K562 (cell line): ENCODE results near the gene PLXNA2. TPM values are rescaled to one million over a fixed set of nuclear protein-coding genes. Genes with fewer than 3 reads are reported as not detected.

ENCODE experiments used
- ATAC-seq: fragments of 200-7000 bp; cut with Tn5 transposase; 3 replicates; pipeline ENCODE4 v1.9.1; 2020; ENCODE audit warnings: moderate library complexity
- BruUV-seq: library from RNA; stranded (reverse); fragments of 400-500 nt; replicated peaks from 2 replicates; lab custom pipeline; 2021; lab: Mats Ljungman, UMichigan
- CTCF ChIA-PET: fragments of 300-600 bp; formaldehyde crosslinking; extraction: SDS; loops from one replicate; lab custom pipeline; 2021; ENCODE audit warnings: low intra/inter-chr PET ratio; lab: Yijun Ruan, JAX
- POLR2A ChIA-PET: fragments of 300-600, 350-650 bp; sonication (Branson Sonifier 250); formaldehyde crosslinking; extraction: SDS; loops from one replicate; lab custom pipeline; 2021; ENCODE audit warnings: antibody characterized with exemption, inconsistent platforms; lab: Yijun Ruan, JAX
- DNase-seq, 4 experiments: peaks; one replicate each; pipeline versions ENCODE4 v3.0.0 to v3.0.0-alpha.2; 2011 to 2018; ENCODE audit warnings: low spot score in 3 of 4, mixed read lengths in 3 of 4; ENCODE audit errors: extremely low read depth in 1 of 4
- FAIRE-seq: peaks from 2 replicates; lab custom pipeline; 2011; peaks lifted over from hg19 to GRCh38; lab: Jason Lieb, UNC
- H2AFZ ChIP-seq: 2 replicates; pipeline ENCODE4 v1.6.0; 2011; ENCODE audit warnings: low read depth, low read length, control low read depth, inconsistent platforms
- H3K27ac ChIP-seq: fragments of 200-600 bp; 3 replicates; pipeline ENCODE4 v1.8.0; 2011; ENCODE audit warnings: low read depth, mild to moderate bottlenecking, control low read depth, inconsistent platforms, low read length, moderate library complexity, mixed read lengths; ENCODE audit errors: extremely low read depth
- H3K27me3 ChIP-seq, 2 experiments: fragments of 300-600 bp in 1 of 2; 2 replicates in 1 of 2; 3 replicates in 1 of 2; pipeline versions ENCODE4 v1.6.0 to v1.8.0; 2011; ENCODE audit warnings: inconsistent platforms in 2 of 2, low read length in 2 of 2, mild to moderate bottlenecking in 1 of 2, mixed read lengths in 1 of 2, moderate library complexity in 1 of 2; ENCODE audit not compliant: control insufficient read depth in 2 of 2, insufficient read depth in 2 of 2
- H3K36me3 ChIP-seq: fragments of 300-600 bp; 3 replicates; pipeline ENCODE4 v1.8.0; 2011; ENCODE audit warnings: mild to moderate bottlenecking, low read length, inconsistent platforms; ENCODE audit not compliant: control insufficient read depth, insufficient read depth
- H3K4me1 ChIP-seq, 2 experiments: fragments of 200-600 bp in 1 of 2; replicated peaks in 1 of 2; 2 replicates in 1 of 2; 3 replicates in 1 of 2; pipeline versions ENCODE4 v1.5.1 to v1.8.0; 2011; ENCODE audit warnings: inconsistent platforms in 2 of 2, low read length in 2 of 2, mild to moderate bottlenecking in 1 of 2, mixed read lengths in 1 of 2, moderate library complexity in 1 of 2; ENCODE audit not compliant: control insufficient read depth in 2 of 2, insufficient read depth in 2 of 2
- H3K4me2 ChIP-seq: 2 replicates; pipeline ENCODE4 v1.6.1; 2011; ENCODE audit warnings: low read length, control low read depth, inconsistent platforms, mixed read lengths; ENCODE audit not compliant: insufficient read depth
- H3K4me3 ChIP-seq: fragments of 200-600 bp; sonication (generic), shearing (Covaris generic); 2 replicates; pipeline ENCODE4 v1.5.1; 2016; ENCODE audit warnings: control low read depth, inconsistent platforms
- H3K79me2 ChIP-seq: fragments of 200-600 bp; 3 replicates; pipeline ENCODE4 v1.8.0; 2011; ENCODE audit warnings: low read length, inconsistent platforms; ENCODE audit not compliant: control insufficient read depth, insufficient read depth
- H3K9ac ChIP-seq, 2 experiments: 2 replicates each; pipeline versions ENCODE4 v1.6.0 to v1.6.1; 2011; ENCODE audit warnings: low read depth in 2 of 2, low read length in 2 of 2, control low read depth in 1 of 2, inconsistent platforms in 1 of 2, mild to moderate bottlenecking in 1 of 2, mixed read lengths in 1 of 2; ENCODE audit not compliant: insufficient read depth in 1 of 2
- H3K9me1 ChIP-seq: one replicate; pipeline ENCODE4 v1.6.0; 2011; ENCODE audit warnings: inconsistent platforms, mild to moderate bottlenecking, low read length, moderate library complexity; ENCODE audit not compliant: control insufficient read depth, insufficient read depth
- H3K9me3 ChIP-seq: replicated peaks from 2 replicates; pipeline ENCODE4 v1.5.1; 2011; ENCODE audit warnings: low read depth, low read length, inconsistent platforms; ENCODE audit not compliant: control insufficient read depth, insufficient read depth
- H4K20me1 ChIP-seq: replicated peaks from 2 replicates; pipeline ENCODE4 v1.6.1; 2011; ENCODE audit warnings: low read length, inconsistent platforms, mixed read lengths; ENCODE audit not compliant: control insufficient read depth, insufficient read depth
- CBFA2T3 ChIP-seq: fragments of 450-650 bp; IDR thresholded peaks from 2 replicates; pipeline ENCODE4 v1.6.1; 2017
- FOXJ2 ChIP-seq: fragments of 200-800 bp; sonication (Bioruptor generic); IDR thresholded peaks from 2 replicates; pipeline ENCODE4 v1.6.1; 2016; ENCODE audit warnings: missing genetic modification characterization, missing compliant biosample characterization
- MEF2D ChIP-seq: conservative IDR thresholded peaks from 2 replicates; pipeline ENCODE4 v1.6.1; 2016; ENCODE audit warnings: low read depth, missing genetic modification characterization, missing compliant biosample characterization
- MEIS2 ChIP-seq: fragments of 450-650 bp; IDR thresholded peaks from 2 replicates; pipeline ENCODE4 v1.6.1; 2014; ENCODE audit warnings: mild to moderate bottlenecking; ENCODE audit not compliant: partially characterized antibody
- PBX2 ChIP-seq, 2 experiments: IDR thresholded peaks in 1 of 2; conservative IDR thresholded peaks in 1 of 2; 2 replicates each; pipeline ENCODE4 v1.6.1; 2016; ENCODE audit warnings: low read depth in 2 of 2, mild to moderate bottlenecking in 1 of 2, missing compliant biosample characterization in 1 of 2, missing genetic modification characterization in 1 of 2, moderate library complexity in 1 of 2
- PKNOX1 ChIP-seq: fragments of 450-650 bp; IDR thresholded peaks from 2 replicates; pipeline ENCODE4 v1.6.1; 2016
- POLR2G ChIP-seq: fragments of 200-400 bp; formaldehyde crosslinking; IDR thresholded peaks from 2 replicates; pipeline ENCODE4 v1.6.1; 2017; ENCODE audit warnings: low read depth, mild to moderate bottlenecking, antibody characterized with exemption, low read length, moderate library complexity
- STAG1 ChIP-seq: sonication (generic); formaldehyde crosslinking; IDR thresholded peaks from 2 replicates; pipeline ENCODE4 v1.5.0; 2020; ENCODE audit warnings: missing genetic modification reagents, borderline replicate concordance
- TCF3 ChIP-seq: sonication (generic); formaldehyde crosslinking; IDR thresholded peaks from 2 replicates; pipeline ENCODE4 v1.4.0; 2020; ENCODE audit warnings: mild to moderate bottlenecking, missing genetic modification reagents
- WGBS: fragments of 100-300 bp; shearing (Covaris generic); methylation state at CpG from one replicate; pipeline ENCODE4 v1.1.6; 2016; ENCODE audit warnings: low coverage, mixed read lengths; ENCODE audit not compliant: insufficient coverage; ENCODE audit errors: missing lambda C conversion rate; 5-methylcytosine and 5-hydroxymethylcytosine counted together
- in situ Hi-C: fragments of 300-500 bp; cut with MboI; formaldehyde crosslinking; loops from 4 replicates; pipeline ENCODE4 v1.15.0; 2018; ENCODE audit warnings: inconsistent platforms, mixed read lengths
- intact Hi-C: fragments of 100-400 bp; cut with micrococcal nuclease; formaldehyde crosslinking; loops from 2 replicates; pipeline ENCODE4 v1.14.2; 2022
- polyA plus RNA-seq, 8 experiments: library from polyadenylated mRNA; depleted of rRNA in 4 of 8; stranded (reverse) in 5 of 8; unstranded in 3 of 8; fragments of >200 nt; fragmentation: Nextera tagmentation in 2 of 8; fragmentation: Illumina TruSeq in 1 of 8; extraction: Ambion mirVana in 2 of 8; extraction: Trizol in 1 of 8; gene quantifications; 2 replicates each; pipeline versions ENCODE4 v1.2.1 to v1.2.3, GENCODE V29; 2011 to 2014; ENCODE audit warnings: inconsistent platforms in 1 of 8, missing spikeins in 1 of 8
- total RNA-seq, 7 experiments: library from RNA; depleted of rRNA in 6 of 7; stranded (reverse); fragments of >200 nt in 6 of 7; fragmentation: Illumina TruSeq in 2 of 7; extraction: Trizol in 2 of 7; gene quantifications; 2 replicates each; pipeline versions ENCODE4 v1.2.1 to v1.2.3, GENCODE V29; 2011 to 2021; ENCODE audit warnings: low replicate concordance in 1 of 7

PLXNA2 gene
- total and polyA plus RNA-seq, 9 of the 15 experiments (the other 6 are each of a cell fraction or from before 2014, with no cell fraction given), result 0.01 to 1.3 (median 0.32) TPM

GRCh38 chr1:208100906-208101305 lies 143.3 kb downstream of the PLXNA2 start:
- ChIA-PET CTCF (no interaction called here), POLR2A (interaction anchor here (0.7 to 2.1 kb wide), 6 partner anchors 11 to 39 kb away, joined by 3 to 6 read pairs (median 4); no protein-coding TSS in a partner anchor)
- no peaks in the 10 kb centered on the region for H3K36me3 ChIP-seq
- peaks cover 43 to 71% of the 10 kb centered on the region in 2 experiments for H3K27me3 ChIP-seq
- intact Hi-C loops, result no loop called here
- H2AFZ ChIP-seq, result no peak overlapping the region
- H3K9me3 ChIP-seq, result no peaks in the 10 kb centered on the region
- ATAC-seq (no peak), FAIRE-seq (peak; percentile 6), DNase-seq (peak in 1 of 4 experiments; percentile 10)
- 1% methylated on average over 5 of the region's 5 CpGs for WGBS
- peaks cover 3% of the 10 kb centered on the region for H3K9me1 ChIP-seq
- H4K20me1 ChIP-seq, result no peaks in the 10 kb centered on the region; the same call in none of the 2 replicates
- TF ChIP-seq MEIS2 (peak; percentile 79), POLR2G (no peak), MEF2D (tag) (peak; percentile 91), CBFA2T3 (peak; percentile 32; the same call in 1 of the 2 replicates), PKNOX1 (peak; percentile 18; the same call in 1 of the 2 replicates), FOXJ2 (0 out of 2 replicates have a peak, but pooled peaks have one; percentile 22), PBX2 (CRISPR knock-in tag; IDR thresholded peaks at IDR 0.05; ENCODE audit: low read depth) (no peak), PBX2 (tag; conservative IDR thresholded peaks at IDR 0.05; ENCODE audit: low read depth) (peak; percentile 76), STAG1 (CRISPR knock-in tag) (no peak), TCF3 (peak; percentile 27; the same call in 1 of the 2 replicates)
- TF ChIP-seq, all 486 proteins: peak for 7
- Histone ChIP-seq H3K4me1 (no peaks in the 10 kb centered on the region; a peak in 1 of 5 replicates), H3K27ac (no peak overlapping the region), H3K79me2 (no peaks in the 10 kb centered on the region), H3K9ac (no peak overlapping the region), H3K4me3 (no peak overlapping the region), H3K4me2 (no peak overlapping the region)
- BruUV-seq, result no TSS peak
- in situ Hi-C loops, result no loop called here
